NK-92 treated with Interleukin-12 subunit alpha and Interleukin-12 subunit beta, amount 100 ng/mL, for 24 hours (cell line): ENCODE results near the gene ESR1.

Source experiments
- DNase-seq: peaks from one replicate; lab custom pipeline; 2025; lab: John Stamatoyannopoulos, UW

Gene ESR1

DNA sequence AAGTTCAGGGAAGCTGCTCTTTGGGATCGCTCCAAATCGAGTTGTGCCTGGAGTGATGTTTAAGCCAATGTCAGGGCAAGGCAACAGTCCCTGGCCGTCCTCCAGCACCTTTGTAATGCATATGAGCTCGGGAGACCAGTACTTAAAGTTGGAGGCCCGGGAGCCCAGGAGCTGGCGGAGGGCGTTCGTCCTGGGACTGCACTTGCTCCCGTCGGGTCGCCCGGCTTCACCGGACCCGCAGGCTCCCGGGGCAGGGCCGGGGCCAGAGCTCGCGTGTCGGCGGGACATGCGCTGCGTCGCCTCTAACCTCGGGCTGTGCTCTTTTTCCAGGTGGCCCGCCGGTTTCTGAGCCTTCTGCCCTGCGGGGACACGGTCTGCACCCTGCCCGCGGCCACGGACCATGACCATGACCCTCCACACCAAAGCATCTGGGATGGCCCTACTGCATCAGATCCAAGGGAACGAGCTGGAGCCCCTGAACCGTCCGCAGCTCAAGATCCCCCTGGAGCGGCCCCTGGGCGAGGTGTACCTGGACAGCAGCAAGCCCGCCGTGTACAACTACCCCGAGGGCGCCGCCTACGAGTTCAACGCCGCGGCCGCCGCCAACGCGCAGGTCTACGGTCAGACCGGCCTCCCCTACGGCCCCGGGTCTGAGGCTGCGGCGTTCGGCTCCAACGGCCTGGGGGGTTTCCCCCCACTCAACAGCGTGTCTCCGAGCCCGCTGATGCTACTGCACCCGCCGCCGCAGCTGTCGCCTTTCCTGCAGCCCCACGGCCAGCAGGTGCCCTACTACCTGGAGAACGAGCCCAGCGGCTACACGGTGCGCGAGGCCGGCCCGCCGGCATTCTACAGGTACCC is at the start of gene ESR1:
Gene ESR1, plus strand, starts transcription at position 170 of the 858 bp plus-strand sequence. Its CDS starts 231 bp downstream, at position 401.
- no peak for DNase-seq

DNA sequence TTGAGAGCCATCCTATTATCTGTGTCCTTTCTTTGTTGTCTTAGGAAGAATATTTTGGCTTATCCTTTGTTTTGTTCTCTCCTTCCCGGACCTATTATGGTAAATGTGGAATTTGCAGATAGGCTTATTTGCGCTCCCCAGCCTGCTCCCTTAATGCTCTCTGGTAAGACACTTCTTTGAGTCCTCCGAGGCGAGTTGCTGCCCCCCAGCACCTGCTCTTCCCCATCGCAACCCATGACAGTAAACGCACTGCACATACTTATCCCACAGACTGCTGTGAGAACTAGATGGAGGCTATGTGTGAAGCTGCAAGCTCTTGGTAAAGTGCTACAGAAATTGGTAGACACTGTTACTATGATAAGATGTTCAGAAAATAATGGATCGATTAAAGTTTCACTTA is 47.0 kb upstream of the ESR1 start:
- no peak for DNase-seq

DNA sequence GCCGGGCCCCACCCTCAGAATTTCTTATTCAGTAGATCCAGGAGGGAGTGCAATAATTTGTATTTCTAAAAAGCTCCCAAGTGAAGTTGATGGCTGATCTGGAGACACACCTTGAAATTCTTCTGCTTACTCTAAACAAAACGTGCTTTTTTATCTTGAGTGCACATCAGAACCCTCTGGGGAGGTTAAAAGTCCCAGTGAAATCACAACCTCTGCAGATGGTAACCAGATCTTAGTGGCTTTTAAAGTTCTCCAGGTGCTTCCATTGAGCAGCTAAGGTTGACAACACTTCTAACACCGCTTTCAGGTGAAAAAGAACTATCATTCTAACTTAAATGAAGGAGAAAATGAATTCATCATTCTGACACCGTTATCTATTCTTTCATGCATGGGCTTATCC is 45.6 kb upstream of the ESR1 start:
- no peak for DNase-seq

DNA sequence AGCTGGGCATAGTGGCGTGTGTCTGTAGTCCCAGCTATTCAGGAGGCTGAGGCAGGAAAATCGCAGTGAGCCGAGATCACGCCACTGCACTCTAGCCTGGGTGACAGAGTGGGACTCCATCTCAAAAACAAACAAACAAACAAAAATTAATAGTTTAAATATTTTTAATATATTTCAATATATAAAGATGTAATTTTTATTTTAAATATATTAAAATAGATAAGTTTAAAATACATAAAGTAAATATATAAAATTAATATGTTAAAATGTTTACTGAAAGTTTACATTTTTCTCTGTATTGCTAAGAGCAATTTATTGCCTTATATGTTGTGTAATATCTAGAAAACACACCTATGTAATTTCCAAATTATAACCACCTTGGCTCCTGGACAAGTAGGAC is 44.7 kb upstream of the ESR1 start:
- no peak for DNase-seq

DNA sequence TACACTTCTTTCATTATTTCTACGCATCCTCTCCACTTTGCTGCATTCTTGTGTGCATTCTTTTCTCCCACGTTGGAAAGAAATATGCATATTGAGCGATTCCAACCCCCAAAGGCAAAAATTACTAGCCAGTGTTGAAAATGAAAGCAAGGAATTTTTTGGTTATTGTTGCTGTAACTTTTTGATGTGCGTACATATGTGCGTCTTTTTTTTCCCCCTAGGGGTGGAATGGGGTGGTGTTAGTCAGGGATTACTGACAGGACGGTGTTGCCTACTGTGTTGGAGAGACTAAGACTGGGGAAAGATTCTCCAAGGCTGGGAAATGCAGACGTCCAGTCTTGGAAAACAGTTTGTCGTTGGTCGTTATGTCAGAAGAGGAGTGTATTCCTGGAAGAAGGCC is 44.2 kb upstream of the ESR1 start:
- no peak for DNase-seq

DNA sequence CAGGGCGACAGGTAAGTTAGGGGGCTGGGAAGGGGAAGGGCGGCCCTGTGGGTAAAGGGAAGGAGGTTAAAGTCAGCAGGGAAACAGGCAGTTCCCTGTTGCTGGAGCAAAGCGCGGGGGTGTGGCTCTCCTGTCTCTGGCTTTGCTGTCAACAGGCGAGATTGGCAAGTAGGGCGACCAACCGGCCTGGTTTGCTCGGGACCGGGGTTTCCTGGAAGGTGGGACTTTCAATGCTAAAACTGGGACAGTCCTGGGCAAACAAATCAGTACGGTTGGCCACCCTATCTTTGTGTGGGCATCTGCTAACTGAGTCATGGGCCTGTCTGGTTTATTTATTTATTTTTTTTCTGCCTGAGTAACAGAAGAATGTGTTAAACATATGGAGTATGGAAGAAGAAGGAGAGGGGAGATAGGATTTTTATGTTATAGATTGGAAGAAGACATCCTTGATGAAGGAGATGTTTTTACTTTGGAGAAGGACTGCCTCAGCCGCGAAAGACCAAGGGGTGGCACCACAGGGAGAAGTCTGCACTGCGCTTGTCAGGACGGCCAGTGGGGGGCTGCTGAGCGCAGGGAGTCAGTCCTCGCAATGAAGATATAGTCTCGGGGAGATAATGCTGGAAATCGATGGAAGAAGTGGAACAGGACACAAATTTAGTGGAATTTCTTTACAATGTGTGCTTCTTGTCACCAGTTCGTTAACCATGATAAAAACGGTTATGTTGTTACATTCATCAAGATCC is 43.4 kb upstream of the ESR1 start:
- DNase-seq = no peak

DNA sequence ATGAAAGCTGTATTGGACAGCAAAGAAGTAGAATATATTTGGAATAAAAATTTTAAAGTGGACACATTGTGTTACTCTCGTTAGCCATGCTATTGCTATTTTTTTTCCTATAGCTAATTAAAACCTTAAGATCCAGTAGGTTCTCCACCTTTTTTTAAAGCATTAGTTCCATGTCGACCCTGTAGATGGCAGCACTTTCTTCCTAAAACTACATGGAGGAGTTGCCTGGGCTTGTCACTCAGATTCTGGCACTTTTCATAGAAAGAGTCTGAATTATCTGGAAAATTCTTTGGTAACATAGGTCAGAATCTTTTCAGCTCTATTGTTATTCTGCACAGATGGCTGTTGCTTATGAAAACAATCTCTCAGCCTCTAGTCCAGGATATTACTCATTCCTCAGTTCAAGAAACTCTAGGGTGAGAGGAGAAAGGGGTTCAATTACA is 42.0 kb upstream of the ESR1 start:
- no peak for DNase-seq

DNA sequence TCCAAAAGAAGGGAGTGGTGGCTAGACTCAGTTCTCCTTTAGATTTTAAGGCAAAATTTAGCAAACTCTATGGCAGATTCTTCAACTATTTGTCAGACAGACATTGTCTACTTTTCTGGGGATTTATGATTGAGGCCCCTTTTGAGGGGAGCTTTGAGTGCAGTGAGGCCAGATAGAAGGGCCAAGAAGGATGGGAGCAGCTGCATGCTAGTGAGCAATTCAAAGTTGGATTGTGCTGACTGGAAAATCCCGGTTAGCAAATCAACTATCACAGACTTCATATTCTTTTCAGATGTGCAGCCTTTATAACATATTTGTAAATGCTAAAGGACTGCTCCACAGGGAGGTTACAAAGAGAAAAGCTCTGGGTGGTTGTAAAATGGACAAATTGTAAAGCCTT is 35.0 kb upstream of the ESR1 start:
- DNase-seq = no peak

DNA sequence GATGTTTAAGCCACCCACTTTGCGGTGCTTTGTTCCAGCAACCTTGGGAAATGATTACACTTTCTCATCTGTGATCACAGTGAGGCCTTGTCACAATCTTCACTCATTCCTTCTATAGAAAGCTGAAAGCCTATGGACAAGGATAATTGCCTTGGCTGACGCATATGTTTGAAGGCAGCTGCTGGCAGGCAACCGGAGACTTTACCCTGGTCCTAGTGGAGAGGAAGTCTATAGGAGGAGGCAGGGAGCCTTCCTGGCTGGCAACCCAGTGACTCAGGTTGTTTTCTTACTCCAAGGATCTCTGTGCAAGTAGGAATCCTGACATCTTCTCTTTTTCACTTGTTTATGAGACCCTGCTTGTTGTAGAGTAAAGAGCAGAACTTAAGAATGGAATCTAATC is 34.1 kb upstream of the ESR1 start:
- DNase-seq = no peak

DNA sequence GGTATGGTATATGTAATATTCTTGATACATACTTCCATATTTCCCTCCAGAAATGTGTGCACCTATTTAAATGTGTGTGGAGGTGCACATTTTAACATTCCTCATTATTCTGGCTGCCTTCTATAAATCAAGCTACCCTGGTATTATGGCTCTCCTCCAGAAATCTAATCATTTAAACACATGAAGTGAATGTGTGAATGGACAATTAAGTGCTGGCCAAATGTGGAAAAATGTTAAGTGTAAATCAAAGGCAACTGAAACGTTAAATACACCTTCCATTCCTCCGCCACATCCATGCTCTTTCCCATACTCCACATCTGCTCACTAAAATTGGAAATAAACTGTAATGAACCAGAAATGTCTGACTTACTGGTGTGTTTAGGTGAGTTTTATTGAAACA is 24.9 kb upstream of the ESR1 start:
- DNase-seq = no peak

DNA sequence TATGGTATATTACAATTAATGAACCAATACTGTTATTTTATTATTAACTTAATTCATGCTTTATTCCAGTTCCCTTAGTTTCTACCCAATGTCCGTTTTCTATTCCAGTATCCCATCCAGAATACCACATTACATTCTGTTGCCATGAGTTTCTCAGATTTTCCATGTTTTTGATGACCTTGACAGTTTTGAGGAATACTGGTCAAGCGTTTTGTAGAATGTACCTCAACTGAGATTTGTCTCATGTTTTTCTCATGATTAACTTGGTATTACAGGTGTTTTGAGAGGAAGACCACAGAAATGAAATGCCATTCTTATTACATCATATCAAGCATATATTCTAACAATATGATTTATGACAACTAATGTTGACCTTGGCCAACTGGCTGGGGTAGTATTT is 23.8 kb upstream of the ESR1 start:
- DNase-seq = no peak

DNA sequence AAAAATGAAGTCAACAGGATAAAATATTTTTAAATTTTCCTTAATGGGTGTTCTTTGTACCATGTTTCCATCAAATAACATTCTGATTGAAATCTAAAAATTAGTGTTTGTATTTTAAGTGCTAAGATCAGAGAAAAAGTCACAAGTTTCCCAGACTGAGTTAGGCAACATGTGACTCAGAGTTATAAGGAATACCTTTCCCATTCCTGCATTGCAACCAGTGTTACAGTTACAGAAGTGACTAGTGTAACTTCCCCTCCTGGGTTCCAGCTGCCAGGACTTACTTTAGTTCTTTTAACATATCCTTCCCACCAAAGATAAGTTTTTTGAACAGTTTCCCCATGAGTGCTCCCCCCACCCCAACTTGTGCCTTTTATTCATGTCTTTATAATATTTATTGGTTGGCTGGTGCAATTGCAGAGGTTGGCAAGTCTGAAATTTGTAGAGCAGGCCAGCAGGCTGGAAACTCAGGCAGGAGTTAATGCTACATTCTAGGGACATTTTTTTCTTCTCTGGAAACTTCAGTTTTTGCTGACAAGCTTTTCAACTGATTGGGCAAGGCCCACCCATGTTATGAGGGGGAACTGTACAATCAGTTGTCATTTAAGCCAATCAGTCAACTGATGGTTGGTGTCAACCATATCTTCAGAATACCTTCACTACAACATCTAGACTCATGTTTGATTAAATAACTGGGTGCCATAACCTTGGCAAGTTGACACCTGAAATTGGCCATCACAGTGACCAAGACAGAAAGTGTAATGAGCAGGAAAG is 22.9 kb upstream of the ESR1 start:
- no peak for DNase-seq

DNA sequence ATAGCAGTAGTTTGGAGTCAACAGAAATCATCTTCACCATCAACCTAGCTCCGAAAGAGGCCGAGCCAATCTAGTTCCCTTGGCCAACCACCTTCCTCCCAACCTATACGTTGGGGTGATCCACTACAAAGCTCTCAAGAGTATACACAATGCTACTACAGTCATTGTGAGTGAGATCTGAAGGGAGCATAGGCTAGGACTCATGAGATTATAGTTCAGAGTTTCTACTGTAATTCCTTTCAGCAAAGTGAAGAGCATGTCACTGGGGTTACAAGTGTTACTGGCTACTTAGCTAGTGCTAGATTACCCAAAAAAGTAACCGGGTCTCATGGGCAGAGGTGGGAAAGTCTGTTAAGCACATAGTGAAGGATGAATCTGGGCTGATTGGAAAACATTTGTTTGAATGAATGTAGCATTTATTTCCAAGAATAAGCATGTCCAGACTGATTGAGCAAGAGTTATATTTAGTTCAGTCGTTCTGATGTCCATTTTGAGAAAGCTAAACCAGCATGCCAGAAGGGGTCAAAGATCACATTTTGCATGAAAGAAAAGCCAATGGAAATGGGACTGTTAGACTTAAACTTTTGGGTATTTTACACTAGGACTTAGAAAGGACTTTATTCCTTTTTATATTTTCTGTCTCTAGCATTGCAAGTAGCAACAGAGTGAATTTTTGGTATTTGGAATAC is 10.5 kb upstream of the ESR1 start:
- DNase-seq = no peak

DNA sequence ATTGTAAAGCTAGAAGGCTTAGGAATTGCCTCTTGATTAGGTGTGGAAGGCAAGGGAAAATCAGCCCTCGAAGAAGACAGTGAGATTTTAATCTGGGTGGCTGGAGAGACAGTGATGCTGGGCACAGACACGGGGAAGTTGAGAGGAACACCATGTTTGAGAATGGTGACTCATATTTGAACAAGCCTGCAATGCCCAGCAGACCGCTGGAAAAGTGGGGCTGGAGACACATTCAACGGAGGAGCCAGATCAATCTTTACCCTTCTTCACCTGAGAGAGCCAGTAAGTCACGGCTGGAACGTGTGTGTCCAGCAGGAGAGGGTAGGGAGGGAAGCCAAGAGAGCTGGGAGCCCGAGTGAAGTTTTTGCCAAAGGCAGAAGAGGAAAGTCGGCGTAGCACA is 3.7 kb upstream of the ESR1 start:
- no peak for DNase-seq

DNA sequence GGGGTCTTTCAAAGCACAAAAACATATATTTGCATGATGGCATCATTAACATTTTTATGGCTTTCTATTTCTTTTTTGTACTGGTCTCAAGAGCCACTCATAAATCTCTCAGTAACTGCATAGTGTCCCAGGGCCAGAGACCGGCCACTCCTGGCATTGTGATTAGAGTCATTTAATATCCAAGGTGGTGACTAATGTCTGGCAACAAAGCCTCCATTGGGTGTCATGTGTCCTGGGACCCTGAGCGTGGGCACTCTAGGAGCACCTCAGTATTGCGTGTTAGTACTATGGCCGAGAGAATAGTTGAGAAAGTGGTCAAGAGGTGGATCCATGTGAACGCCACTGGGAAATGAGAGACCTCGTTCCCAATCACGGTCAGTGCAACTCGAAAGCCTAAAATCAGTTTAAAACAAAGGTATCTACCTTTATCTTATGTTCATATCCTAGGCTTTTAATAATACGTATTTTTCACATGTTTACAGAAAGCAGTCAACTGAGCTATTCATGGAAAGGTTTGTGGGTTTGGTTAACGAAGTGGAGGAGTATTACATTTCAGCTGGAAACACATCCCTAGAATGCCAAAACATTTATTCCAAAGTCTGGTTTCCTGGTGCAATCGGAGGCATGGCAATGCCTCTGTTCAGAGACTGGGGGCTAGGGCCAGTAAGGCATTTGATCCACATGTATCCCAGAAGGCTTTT is 2.7 kb upstream of the ESR1 start:
- no peak for DNase-seq

DNA sequence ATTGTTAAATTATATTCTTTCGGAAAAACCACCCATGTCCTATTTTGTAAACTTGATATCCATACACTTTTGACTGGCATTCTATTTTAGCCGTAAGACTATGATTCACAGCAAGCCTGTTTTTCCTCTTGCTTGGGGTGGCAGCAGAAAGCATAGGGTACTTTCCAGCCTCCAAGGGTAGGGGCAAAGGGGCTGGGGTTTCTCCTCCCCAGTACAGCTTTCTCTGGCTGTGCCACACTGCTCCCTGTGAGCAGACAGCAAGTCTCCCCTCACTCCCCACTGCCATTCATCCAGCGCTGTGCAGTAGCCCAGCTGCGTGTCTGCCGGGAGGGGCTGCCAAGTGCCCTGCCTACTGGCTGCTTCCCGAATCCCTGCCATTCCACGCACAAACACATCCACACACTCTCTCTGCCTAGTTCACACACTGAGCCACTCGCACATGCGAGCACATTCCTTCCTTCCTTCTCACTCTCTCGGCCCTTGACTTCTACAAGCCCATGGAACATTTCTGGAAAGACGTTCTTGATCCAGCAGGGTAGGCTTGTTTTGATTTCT is 2.1 kb upstream of the ESR1 start:
- DNase-seq = no peak

DNA sequence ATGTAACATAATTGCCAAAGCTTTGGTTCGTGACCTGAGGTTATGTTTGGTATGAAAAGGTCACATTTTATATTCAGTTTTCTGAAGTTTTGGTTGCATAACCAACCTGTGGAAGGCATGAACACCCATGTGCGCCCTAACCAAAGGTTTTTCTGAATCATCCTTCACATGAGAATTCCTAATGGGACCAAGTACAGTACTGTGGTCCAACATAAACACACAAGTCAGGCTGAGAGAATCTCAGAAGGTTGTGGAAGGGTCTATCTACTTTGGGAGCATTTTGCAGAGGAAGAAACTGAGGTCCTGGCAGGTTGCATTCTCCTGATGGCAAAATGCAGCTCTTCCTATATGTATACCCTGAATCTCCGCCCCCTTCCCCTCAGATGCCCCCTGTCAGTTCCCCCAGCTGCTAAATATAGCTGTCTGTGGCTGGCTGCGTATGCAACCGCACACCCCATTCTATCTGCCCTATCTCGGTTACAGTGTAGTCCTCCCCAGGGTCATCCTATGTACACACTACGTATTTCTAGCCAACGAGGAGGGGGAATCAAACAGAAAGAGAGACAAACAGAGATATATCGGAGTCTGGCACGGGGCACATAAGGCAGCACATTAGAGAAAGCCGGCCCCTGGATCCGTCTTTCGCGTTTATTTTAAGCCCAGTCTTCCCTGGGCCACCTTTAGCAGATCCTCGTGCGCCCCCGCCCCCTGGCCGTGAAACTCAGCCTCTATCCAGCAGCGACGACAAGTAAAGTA is 547 bp upstream of the ESR1 start:
- DNase-seq = no peak

DNA sequence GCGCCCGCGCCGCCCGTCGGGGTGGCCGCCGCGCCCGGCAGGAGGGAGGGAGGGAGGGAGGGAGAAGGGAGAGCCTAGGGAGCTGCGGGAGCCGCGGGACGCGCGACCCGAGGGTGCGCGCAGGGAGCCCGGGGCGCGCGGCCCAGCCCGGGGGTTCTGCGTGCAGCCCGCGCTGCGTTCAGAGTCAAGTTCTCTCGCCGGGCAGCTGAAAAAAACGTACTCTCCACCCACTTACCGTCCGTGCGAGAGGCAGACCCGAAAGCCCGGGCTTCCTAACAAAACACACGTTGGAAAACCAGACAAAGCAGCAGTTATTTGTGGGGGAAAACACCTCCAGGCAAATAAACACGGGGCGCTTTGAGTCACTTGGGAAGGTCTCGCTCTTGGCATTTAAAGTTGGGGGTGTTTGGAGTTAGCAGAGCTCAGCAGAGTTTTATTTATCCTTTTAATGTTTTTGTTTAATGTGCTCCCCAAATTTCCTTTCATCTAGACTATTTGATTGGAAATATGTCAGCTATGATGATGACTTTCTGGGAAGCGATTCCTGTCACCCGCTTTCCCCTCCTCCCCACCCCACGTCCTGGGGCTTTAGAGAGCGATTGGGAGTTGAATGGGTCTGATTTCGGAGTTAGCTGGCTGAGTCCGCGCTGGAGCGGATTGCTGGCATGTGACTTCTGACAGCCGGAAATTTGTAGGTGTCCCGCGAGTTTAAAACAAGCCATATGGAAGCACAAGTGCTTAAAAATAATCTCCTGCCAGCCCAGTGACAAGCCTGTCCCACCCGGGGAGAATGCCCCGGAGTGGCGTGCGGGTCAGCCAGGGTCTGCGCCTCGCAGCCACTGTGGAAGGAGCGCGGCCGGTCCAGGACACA is 1.1 kb downstream of the ESR1 start:
- no peak for DNase-seq

DNA sequence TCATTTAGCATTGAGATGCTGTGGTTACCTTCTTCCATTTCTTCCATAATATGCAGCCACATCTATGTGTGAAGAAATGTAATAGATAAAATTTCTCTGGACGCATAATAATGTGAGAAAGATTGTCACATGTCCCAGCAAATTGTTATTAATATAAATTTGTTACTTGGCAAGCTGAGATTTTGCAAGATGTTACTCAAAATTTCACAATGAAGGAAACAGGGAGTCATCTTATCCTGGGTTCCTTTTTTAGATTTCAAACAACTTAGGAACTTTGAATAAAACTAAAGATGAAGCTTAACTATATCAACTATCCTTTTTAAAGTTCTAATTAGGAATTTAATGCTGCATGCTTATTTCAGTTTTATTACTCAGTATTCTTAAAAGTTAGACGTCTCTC is 3.6 kb downstream of the ESR1 start:
- DNase-seq = no peak
